Tibial nerve (tissue), 4 donors: Measurements from ENCODE around the gene ITGB6. TPM values are rescaled to one million over a fixed set of nuclear protein-coding genes. Genes with fewer than 3 reads are reported as not detected.
A peak's percentile ranks its signal among the peaks of the same experiment; 100 is the strongest.

Experiments used
- DNase-seq, 2 donors: peaks; one replicate each; pipeline ENCODE4 v3.0.0-alpha.2; 2019; ENCODE audit warnings: low spot score in 2 of 2
- H3K27ac ChIP-seq, 4 donors: fragments of 200-600 bp; sonication (generic) in 3 of 4; one replicate each; pipeline ENCODE4 v1.5.1; 2017 to 2019; ENCODE audit warnings: mild to moderate bottlenecking in 1 of 4
- H3K27me3 ChIP-seq, 2 donors: fragments of 200-600 bp; sonication (generic) in 1 of 2; one replicate each; pipeline versions ENCODE4 v1.5.1 to v1.6.0; 2017 to 2019
- H3K36me3 ChIP-seq, 3 donors: fragments of 200-600 bp; sonication (generic); one replicate each; pipeline ENCODE4 v1.5.1; 2018 to 2019
- H3K4me1 ChIP-seq, 4 donors: fragments of 200-600 bp; sonication (generic) in 3 of 4; one replicate each; pipeline ENCODE4 v1.5.1; 2017 to 2019
- H3K4me3 ChIP-seq, 4 donors: fragments of 200-600 bp; sonication (generic) in 3 of 4; one replicate each; pipeline ENCODE4 v1.5.1; 2017 to 2019; ENCODE audit warnings: mild to moderate bottlenecking in 1 of 4, moderate library complexity in 1 of 4
- H3K9me3 ChIP-seq, 4 donors: fragments of 200-600 bp; sonication (generic) in 3 of 4; one replicate each; pipeline ENCODE4 v1.5.1; 2017 to 2019
- EP300 ChIP-seq, 2 donors: sonication (generic); formaldehyde crosslinking; IDR thresholded peaks; one replicate each; pipeline ENCODE4 v1.6.1; 2017; ENCODE audit warnings: antibody characterized with exemption in 2 of 2, mild to moderate bottlenecking in 1 of 2
- POLR2A ChIP-seq, 2 donors: fragments of 450-650 bp; IDR thresholded peaks; one replicate each; pipeline ENCODE4 v1.6.1; 2017; ENCODE audit warnings: antibody characterized with exemption in 2 of 2, mild to moderate bottlenecking in 2 of 2, moderate library complexity in 2 of 2
- WGBS, 2 donors: methylation state at CpG; one replicate each; pipeline ENCODE4 v1.1.5; 2018; 5-methylcytosine and 5-hydroxymethylcytosine counted together
- total RNA-seq, 4 donors: library from RNA; depleted of rRNA; stranded (reverse); fragments of >200 nt; gene quantifications; one replicate each; pipeline ENCODE4 v1.1.0, GENCODE V29; 2016
- TF ChIP-seq, protein P1 (sequence below), 5 experiments: fragments of 200-600 bp in 3 of 5; fragments of 450-650 bp in 2 of 5; sonication (generic) in 3 of 5; IDR thresholded peaks; one replicate each; pipeline ENCODE4 v1.5.1; 2016 to 2019; ENCODE audit warnings: antibody characterized with exemption in 5 of 5, mild to moderate bottlenecking in 3 of 5, moderate library complexity in 2 of 5

Gene ITGB6
- total RNA-seq, 4 donors from 2014 or later, result not detected

DNA sequence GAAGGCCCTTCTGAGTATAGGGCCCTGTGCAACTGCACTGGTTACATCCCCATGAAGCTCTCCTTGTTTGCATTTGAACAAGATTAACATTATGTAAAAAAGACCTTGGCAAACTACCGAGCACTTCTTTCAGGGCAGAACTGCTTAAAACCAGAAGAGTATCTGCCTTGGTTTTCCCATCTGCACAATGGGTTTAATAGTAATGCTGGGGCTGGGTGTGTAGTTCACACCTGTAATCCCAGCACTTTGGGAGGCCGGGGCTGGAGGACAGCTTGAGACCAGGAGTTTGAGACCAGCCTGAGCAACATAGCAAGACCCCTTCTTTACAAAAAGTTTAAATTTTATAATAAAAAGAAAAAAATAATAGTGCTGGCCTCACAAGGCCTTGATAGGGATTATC is 146.1 kb downstream of the ITGB6 start:
- Histone ChIP-seq H3K27ac (no peak overlapping the region), H3K27me3 (no peaks in the 10 kb centered on the region), H3K4me3 (no peak overlapping the region), H3K4me1 (peaks cover 0 to 34% (median 0%) of the 10 kb centered on the region in 4 donors), H3K9me3 (no peaks in the 10 kb centered on the region), H3K36me3 (no peaks in the 10 kb centered on the region)
- TF ChIP-seq, protein P1, sequence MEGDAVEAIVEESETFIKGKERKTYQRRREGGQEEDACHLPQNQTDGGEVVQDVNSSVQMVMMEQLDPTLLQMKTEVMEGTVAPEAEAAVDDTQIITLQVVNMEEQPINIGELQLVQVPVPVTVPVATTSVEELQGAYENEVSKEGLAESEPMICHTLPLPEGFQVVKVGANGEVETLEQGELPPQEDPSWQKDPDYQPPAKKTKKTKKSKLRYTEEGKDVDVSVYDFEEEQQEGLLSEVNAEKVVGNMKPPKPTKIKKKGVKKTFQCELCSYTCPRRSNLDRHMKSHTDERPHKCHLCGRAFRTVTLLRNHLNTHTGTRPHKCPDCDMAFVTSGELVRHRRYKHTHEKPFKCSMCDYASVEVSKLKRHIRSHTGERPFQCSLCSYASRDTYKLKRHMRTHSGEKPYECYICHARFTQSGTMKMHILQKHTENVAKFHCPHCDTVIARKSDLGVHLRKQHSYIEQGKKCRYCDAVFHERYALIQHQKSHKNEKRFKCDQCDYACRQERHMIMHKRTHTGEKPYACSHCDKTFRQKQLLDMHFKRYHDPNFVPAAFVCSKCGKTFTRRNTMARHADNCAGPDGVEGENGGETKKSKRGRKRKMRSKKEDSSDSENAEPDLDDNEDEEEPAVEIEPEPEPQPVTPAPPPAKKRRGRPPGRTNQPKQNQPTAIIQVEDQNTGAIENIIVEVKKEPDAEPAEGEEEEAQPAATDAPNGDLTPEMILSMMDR (IDR thresholded peaks at IDR 0.05), result no peak
- TF ChIP-seq EP300 (IDR thresholded peaks at IDR 0.05) (no peak), POLR2A (IDR thresholded peaks at IDR 0.05) (no peak)
- 98% methylated on average over 2 of the region's 2 CpGs for WGBS, 2 donors
- no peak for DNase-seq

DNA sequence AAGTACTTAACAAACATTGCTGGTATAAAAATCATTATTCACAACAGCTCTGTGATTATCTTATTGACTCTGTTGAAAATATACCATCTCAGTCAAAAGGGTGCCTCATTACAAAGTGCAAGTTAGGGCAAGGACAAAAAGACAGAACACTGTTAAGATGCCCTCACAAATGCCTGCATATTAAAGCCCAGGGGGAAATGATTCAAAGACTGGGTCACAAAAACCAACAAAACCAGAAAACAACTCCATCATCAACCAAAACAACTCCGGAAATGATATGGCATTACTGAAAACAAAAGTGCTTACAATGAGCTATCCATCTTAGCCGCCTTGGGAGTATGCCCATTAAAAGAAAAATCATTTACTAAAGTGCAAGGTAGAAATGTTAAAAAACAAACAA is 147.5 kb downstream of the ITGB6 start:
- no peak overlapping the region for H3K4me3 ChIP-seq
- H3K27me3 ChIP-seq, result no peaks in the 10 kb centered on the region
- peaks cover 0 to 34% (median 0%) of the 10 kb centered on the region in 4 donors for H3K4me1 ChIP-seq
- H3K27ac ChIP-seq, result peak overlapping the region in 1 of 4 donors; percentile 19
- H3K36me3 ChIP-seq, result no peaks in the 10 kb centered on the region
- no peak for DNase-seq
- no peaks in the 10 kb centered on the region for H3K9me3 ChIP-seq
- 61 to 71% methylated on average over 2 of the region's 2 CpGs for whole genome bisulfite sequencing, 2 donors
- TF ChIP-seq, protein P1 (IDR thresholded peaks at IDR 0.05), result no peak
- TF ChIP-seq EP300 (IDR thresholded peaks at IDR 0.05), result no peak
- no peak for TF ChIP-seq POLR2A (IDR thresholded peaks at IDR 0.05)

DNA sequence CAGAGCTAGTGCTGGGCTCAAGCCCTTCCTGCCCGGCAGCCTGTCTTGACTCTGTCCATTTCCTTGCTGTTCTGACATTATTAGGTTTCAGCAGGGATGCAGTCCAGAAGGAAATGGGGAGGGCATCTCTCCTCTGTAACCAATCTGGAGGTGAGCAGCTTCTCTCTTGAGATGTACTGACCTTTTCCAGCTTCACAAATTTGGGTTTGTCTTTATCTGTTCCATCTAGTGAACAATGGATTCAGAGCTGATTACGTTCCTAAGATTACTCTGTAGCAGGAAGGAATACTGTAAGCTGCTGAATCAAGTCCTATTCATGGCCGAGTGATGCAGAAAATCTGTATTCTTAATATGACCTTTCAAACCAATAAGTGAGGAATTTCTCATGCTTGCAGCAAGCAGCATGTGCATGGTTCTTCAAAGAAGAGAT is 148.7 kb downstream of the ITGB6 start:
- DNase-seq, result no peak
- Histone ChIP-seq H3K27ac (no peak overlapping the region), H3K27me3 (no peaks in the 10 kb centered on the region), H3K9me3 (no peaks in the 10 kb centered on the region), H3K4me1 (peaks cover 0 to 34% (median 0%) of the 10 kb centered on the region in 4 donors), H3K36me3 (no peaks in the 10 kb centered on the region), H3K4me3 (no peak overlapping the region)
- TF ChIP-seq EP300 (IDR thresholded peaks at IDR 0.05) (no peak), POLR2A (IDR thresholded peaks at IDR 0.05) (no peak)
- TF ChIP-seq, protein P1 (IDR thresholded peaks at IDR 0.05), result no peak
- WGBS, 2 donors, result 30 to 33% methylated on average over 3 of the region's 3 CpGs

DNA sequence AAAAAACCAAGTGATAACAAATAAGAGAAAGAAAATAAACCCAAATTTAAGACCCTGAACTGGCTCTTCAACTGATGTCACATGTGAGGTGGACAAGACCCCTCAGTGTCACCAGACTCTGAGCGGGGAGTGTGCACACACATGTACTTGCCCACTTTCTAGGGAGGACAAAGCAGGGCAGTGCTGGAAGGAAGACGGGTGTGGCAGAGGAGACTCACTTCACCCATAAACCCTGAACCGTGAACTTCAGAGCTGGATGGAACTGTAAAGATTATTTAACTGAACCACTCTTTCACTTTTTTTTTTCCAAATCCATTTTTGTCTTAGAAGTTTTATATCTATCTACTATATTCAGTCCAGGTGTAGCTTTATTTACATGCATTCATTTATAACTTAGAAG is 149.9 kb downstream of the ITGB6 start:
- peaks cover 0 to 28% (median 0%) of the 10 kb centered on the region in 4 donors for H3K4me1 ChIP-seq
- DNase-seq, result no peak
- 81 to 88% methylated on average over 3 of the region's 3 CpGs for WGBS, 2 donors
- no peaks in the 10 kb centered on the region for H3K27me3 ChIP-seq
- H3K4me3 ChIP-seq, result no peak overlapping the region
- TF ChIP-seq, protein P1 (IDR thresholded peaks at IDR 0.05), result no peak
- no peak for TF ChIP-seq POLR2A (IDR thresholded peaks at IDR 0.05)
- no peak for TF ChIP-seq EP300 (IDR thresholded peaks at IDR 0.05)
- no peak overlapping the region for H3K27ac ChIP-seq
- no peaks in the 10 kb centered on the region for H3K36me3 ChIP-seq
- no peaks in the 10 kb centered on the region for H3K9me3 ChIP-seq

Other genes starting within 250 kb of the ITGB6 start
- gene PLA2R1, start 137.7 kb downstream of the ITGB6 start, total RNA-seq, result 10 to 100 TPM; 11.1 to 22.7 (median 18.6) TPM